Mucosa of stomach (tissue), 1 donor: ENCODE measurements around the gene KRTCAP3.
A peak's percentile ranks its signal among the peaks of the same experiment; 100 is the strongest.
"Not testable (repeated sequence)": the region's sequence is repeated elsewhere in the genome, so short reads cannot be mapped to it uniquely, and the experiment has no call there.

Source experiments
- H3K27me3 ChIP-seq: one replicate; pipeline ENCODE4 v1.7.0; 2013; ENCODE audit warnings: mild to moderate bottlenecking, low read length; ENCODE audit not compliant: control insufficient read depth, insufficient read depth
- H3K36me3 ChIP-seq: one replicate; pipeline ENCODE4 v1.7.0; 2013; ENCODE audit warnings: low read length; ENCODE audit not compliant: control insufficient read depth, insufficient read depth
- H3K4me1 ChIP-seq: one replicate; pipeline ENCODE4 v1.7.0; 2013; ENCODE audit warnings: mild to moderate bottlenecking, low read length; ENCODE audit not compliant: control insufficient read depth, insufficient read depth
- H3K4me3 ChIP-seq: one replicate; pipeline ENCODE4 v1.7.0; 2013; ENCODE audit warnings: low read length
- H3K9ac ChIP-seq: one replicate; pipeline ENCODE4 v1.7.0; 2013; ENCODE audit warnings: mild to moderate bottlenecking, low read length, moderate library complexity
- H3K9me3 ChIP-seq: one replicate; pipeline ENCODE4 v1.7.0; 2013; ENCODE audit warnings: mild to moderate bottlenecking, low read length, moderate library complexity; ENCODE audit not compliant: control insufficient read depth
- donor health status: Pancreatic carcinoma.

KRTCAP3 gene

DNA sequence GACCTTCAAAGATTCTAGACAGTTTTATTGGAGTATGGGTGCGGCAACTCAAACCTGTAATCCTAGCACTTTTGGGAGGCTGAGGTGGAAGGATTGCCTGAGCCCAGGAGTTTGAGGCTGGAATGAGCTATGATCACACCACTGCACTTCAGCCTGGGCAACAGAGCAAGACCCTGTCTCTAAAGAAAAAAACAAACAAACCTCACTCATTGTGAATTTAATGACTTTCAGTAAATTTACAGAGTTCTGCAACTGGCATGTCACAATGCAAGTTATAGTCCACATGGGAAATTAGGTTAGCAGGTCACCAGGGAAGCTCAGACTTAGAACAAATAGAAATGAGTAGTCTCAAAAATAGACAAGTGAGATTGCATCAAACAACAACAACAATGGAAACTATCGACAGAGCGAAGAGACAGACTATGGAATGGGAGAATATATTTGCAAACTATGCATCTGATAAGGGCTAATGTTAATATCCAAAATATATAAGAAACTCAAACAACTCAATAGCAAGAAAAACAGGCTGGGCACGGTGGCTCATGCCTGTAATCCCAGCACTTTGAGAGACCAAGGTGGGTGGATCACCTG lies 20.4 kb upstream of the KRTCAP3 start:
- Histone ChIP-seq H3K27me3 (no peaks in the 10 kb centered on the region), H3K9ac (no peak overlapping the region), H3K9me3 (no peaks in the 10 kb centered on the region), H3K4me1 (no peaks in the 10 kb centered on the region), H3K4me3 (no peak overlapping the region), H3K36me3 (no peaks in the 10 kb centered on the region)

DNA sequence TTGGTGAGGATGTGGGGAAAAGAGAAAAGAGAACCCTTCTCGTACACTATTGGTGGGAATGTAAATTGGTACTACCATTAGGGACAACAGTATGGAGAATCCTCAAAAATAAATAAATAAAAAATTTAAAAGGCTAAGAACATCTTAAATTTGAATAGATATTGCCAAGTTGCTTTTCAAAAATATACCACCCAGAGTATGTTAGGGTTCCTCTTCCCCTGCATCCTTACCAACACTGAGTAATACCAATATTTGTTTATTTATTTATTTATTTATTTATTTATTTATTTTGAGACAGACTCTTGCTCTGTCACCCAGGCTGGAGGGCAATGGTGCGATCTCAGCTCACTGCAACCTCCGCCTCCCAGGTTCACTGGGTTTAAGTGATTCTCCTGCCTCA lies 19.2 kb upstream of the KRTCAP3 start:
- Histone ChIP-seq H3K9ac (no peak overlapping the region), H3K27me3 (no peaks in the 10 kb centered on the region), H3K4me1 (no peaks in the 10 kb centered on the region), H3K4me3 (no peak overlapping the region), H3K36me3 (no peaks in the 10 kb centered on the region), H3K9me3 (no peaks in the 10 kb centered on the region)

DNA sequence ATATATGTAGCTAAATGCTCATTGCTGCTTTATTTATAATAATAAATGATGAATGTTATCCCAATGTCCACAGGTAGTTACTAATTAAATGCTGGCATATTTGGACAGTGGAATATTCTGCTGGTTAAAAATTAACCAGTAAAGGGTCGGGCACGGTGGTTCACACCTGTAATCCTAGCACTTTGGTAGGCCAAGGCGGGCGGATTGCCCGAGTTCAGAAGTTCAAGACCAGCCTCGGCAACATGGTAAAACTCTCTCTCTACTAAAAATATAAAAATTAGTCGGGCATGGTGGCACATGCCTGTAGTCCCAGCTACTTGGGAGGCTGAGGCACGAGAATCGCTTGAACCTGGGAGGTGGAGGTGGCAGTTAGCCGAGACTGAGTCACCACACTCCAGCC lies 17.1 kb upstream of the KRTCAP3 start:
- H3K9ac ChIP-seq, H3K9me3 ChIP-seq, H3K4me1 ChIP-seq, H3K4me3 ChIP-seq, H3K36me3 ChIP-seq, H3K27me3 ChIP-seq: not testable (repeated sequence)

DNA sequence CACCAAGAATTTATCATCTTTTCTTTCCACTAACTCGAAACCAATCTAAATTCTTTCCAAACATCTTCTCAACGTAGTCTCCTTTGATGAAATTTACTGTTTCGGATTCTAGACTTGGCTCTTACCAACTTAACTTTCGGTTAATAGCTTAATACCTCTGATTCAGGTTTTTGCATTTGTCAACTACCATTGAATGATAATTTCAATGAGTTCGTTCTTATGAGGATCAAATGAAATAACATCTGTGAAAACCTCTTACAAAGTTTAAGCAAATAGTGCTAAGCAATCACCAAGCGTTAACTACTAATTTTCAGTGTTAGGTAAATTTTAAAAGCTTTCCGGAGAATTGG lies 14.3 kb upstream of the KRTCAP3 start:
- Histone ChIP-seq H3K27me3 (no peaks in the 10 kb centered on the region), H3K9me3 (no peaks in the 10 kb centered on the region), H3K4me3 (peak overlapping the region; percentile 89), H3K4me1 (peaks cover 15% of the 10 kb centered on the region), H3K9ac (peak overlapping the region; percentile 90), H3K36me3 (no peaks in the 10 kb centered on the region)

DNA sequence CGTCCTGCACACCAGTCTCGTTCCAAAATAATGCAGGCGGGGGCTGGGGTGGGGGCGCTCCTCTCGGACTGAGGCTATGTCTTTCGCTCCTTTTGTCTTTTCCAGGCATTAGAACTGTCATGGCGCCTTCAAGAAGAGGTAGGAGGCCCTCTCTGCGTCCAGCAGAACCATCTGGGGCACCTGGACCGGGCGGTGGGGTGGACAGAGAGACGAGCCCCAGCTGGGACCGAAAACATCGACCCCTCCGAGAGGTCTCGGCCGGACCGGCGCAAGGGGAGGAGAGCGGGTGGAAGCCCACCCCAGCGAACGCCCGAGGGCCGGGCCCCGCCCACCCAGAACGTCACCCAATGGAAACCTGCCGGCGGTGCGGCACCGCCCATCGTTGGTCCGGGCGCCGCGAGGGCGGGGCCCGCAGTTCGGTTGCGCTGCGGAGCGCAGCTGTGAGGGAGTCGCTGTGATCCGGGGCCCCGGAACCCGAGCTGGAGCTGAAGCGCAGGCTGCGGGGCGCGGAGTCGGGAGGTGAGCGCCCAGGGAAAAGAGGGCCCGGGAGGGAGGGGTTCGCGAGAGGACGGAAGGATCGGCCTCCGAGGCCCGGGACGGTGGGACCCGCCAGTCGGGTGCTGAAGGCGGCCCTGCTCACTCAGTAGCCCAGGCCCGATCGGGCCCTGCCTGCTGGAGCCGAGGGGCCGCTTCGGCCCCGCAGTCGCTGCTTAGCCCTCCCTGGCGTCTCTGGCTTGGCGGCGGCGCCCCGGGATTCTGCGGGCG lies 13.8 kb upstream of the KRTCAP3 start, which contains the start of gene NRBP1:
Gene NRBP1, plus strand, starts transcription at position 419 of the 765 bp plus-strand sequence. CDS start 4,643 bp downstream, outside the sequence.
- H3K4me3 ChIP-seq: peak within 1 kb of the TSS; percentile 89
- peak within 1 kb of the TSS; percentile 90 for H3K9ac ChIP-seq
- H3K36me3 ChIP-seq: no peaks in the 10 kb centered on the region
- H3K4me1 ChIP-seq: peaks cover 15% of the 10 kb centered on the region
- no peaks in the 10 kb centered on the region for H3K9me3 ChIP-seq
- H3K27me3 ChIP-seq: no peaks in the 10 kb centered on the region

DNA sequence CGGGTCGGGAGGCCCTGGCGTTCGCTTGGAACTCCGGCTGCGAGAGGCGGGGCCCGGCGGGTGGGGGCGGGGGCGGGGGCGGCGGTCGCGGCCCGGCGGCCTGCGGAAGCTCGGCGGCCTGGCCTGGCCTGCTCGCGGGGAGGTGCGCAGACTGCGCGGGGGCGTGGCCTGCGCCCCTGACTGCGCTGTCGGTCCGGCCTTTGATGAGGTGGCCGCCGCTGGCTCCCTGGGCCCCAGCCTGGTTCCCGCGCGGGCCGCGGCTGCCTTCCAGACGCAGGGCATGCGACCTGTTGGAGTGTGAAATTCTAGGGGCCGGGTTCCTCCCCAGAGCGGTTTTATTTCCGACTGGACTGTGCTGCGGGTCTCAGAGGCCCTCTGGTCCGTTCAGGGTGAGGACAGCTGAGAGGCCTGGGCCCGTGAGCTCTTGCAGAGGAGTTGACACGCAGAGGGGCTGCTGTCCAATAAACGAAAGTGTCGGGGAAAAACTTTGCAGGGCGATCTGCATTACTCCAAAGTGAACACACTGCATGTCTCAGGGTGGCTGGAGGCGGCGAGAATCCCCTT lies 13.1 kb upstream of the KRTCAP3 start:
- H3K9me3 ChIP-seq: no peaks in the 10 kb centered on the region
- no peaks in the 10 kb centered on the region for H3K36me3 ChIP-seq
- H3K4me1 ChIP-seq: peaks cover 15% of the 10 kb centered on the region
- no peaks in the 10 kb centered on the region for H3K27me3 ChIP-seq
- H3K4me3 ChIP-seq: peak overlapping the region; percentile 89
- peak overlapping the region; percentile 90 for H3K9ac ChIP-seq

DNA sequence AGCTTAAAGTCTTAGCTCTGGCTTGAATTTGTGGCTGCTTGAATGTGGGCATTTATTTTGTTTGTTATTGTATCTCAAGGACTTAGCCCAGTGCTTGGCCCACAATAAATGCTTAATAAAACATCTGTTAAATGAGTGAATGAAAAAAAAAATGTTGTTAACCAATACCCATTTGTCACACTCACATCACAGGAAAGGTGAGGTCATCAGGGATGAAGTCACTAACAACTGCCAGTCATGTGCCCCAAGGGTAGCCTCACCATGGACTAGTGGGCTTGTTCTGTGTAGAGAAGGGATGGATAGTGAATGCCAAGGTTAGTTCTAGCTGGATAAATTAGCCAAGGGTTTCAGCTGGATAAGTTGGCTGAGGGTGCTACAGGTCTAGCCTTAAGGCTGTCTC lies 10.8 kb upstream of the KRTCAP3 start:
- peaks cover 15% of the 10 kb centered on the region for H3K4me1 ChIP-seq
- no peaks in the 10 kb centered on the region for H3K27me3 ChIP-seq
- no peak overlapping the region for H3K4me3 ChIP-seq
- H3K36me3 ChIP-seq: peaks cover 11% of the 10 kb centered on the region
- H3K9ac ChIP-seq: no peak overlapping the region
- H3K9me3 ChIP-seq: no peaks in the 10 kb centered on the region

DNA sequence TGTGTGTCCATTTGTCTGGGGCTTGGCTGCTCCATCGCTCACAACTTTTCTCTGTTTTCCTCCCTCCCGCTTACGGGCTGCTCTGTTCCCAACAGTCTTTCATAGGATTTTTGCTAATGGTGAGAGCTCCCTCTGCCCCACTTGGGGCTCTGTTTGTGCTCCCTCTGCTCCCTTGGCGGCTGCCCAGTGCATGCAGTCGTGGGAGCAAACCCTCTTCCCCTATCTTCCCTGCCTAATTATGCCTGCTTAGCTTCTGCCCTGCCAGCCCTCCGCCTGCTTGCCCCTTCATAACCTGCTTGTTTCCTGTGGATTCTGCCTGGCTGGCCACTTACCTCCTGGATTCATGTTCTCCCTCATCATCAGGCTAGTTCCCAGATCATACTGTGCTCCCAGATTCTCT lies 6.6 kb upstream of the KRTCAP3 start:
- Histone ChIP-seq H3K4me3 (no peak overlapping the region), H3K27me3 (no peaks in the 10 kb centered on the region), H3K36me3 (peaks cover 18% of the 10 kb centered on the region), H3K9me3 (no peaks in the 10 kb centered on the region), H3K4me1 (peaks cover 6% of the 10 kb centered on the region), H3K9ac (no peak overlapping the region)

DNA sequence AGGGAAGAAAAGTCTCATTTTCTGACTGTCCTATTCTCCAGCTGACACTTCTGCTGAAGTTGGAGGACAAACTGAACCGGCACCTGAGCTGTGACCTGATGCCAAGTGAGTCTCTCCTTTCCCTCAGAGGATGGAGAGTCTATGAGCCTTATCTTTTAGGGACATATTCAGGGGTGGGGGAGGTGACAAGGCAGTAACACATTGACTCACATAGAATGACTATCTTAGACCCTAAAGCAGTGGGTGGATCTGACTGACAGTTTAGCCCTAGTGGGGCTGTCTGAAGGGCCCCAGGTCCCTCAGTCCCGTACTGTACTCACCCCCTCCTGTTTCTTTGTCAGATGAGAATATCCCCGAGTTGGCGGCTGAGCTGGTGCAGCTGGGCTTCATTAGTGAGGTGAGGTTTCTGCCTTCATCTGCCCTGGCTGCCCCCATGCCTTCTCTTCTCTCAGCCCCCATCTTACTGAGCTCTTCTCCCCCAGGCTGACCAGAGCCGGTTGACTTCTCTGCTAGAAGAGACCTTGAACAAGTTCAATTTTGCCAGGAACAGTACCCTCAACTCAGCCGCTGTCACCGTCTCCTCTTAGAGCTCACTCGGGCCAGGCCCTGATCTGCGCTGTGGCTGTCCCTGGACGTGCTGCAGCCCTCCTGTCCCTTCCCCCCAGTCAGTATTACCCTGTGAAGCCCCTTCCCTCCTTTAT lies 805 bp upstream of the KRTCAP3 start:
- Histone ChIP-seq H3K9ac (no peak overlapping the region), H3K27me3 (no peaks in the 10 kb centered on the region), H3K4me3 (no peak overlapping the region), H3K36me3 (peaks cover 10% of the 10 kb centered on the region), H3K9me3 (no peaks in the 10 kb centered on the region), H3K4me1 (peaks cover 20% of the 10 kb centered on the region)

DNA sequence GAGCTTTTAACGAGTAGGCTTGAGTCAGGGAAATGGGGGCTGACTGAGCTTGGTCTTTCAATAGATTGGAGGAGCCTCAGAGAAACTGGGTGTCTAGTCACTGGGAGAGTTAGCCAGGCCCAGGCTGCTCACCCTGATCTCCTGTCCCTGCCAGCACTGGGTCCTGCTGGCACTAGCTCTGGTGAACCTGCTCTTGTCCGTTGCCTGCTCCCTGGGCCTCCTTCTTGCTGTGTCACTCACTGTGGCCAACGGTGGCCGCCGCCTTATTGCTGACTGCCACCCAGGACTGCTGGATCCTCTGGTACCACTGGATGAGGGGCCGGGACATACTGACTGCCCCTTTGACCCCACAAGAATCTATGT lies 720 bp downstream of the KRTCAP3 start:
- H3K4me3 ChIP-seq: peak overlapping the region; percentile 27
- H3K27me3 ChIP-seq: no peaks in the 10 kb centered on the region
- H3K4me1 ChIP-seq: peaks cover 22% of the 10 kb centered on the region
- H3K9ac ChIP-seq: peak overlapping the region; percentile 68
- no peaks in the 10 kb centered on the region for H3K9me3 ChIP-seq
- H3K36me3 ChIP-seq: peaks cover 3% of the 10 kb centered on the region

DNA sequence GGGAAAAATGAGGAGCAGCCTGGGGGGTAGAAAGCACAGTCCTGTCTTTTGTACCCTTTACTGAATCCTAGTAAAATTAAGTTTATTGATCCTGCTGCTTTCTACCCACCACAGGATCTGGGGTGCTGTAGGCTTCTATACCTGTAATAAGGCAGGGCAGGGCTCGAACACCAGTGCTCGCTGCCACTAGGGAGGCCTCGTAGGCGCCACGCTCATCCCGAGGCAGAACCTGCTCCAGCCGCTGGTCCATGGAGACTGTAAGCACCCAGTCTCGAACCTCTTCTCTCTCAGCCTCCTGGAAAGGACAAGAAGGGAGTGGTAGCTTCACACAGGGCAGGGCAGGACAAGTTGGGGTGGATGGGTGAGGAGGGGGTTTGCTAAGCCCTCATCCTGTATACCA lies 3.0 kb downstream of the KRTCAP3 start:
- Histone ChIP-seq H3K9ac (peak overlapping the region; percentile 89), H3K4me1 (peaks cover 22% of the 10 kb centered on the region), H3K4me3 (peak overlapping the region; percentile 72), H3K9me3 (no peaks in the 10 kb centered on the region), H3K27me3 (no peaks in the 10 kb centered on the region), H3K36me3 (peaks cover 3% of the 10 kb centered on the region)

DNA sequence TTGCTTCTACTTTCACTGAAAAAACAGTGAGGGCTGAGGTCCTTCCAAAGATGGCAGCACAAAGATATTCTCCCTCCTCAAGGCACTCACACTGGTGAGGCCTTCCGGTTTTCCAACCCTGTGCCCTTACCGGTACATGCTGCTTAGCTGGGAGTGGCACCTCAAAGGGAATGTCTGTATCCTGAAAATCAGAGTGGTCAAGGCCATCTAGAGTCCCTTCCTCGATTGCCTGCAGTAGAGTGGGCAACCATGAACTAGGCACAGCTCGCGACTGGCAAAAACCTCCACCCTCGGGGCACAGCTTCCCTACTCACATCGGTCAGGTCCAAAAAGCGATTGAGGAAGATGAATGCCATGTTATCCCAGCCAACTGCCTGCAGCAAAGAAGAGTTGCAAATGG lies 3.4 kb downstream of the KRTCAP3 start:
- peak overlapping the region; percentile 89 for H3K9ac ChIP-seq
- peak overlapping the region; percentile 72 for H3K4me3 ChIP-seq
- no peaks in the 10 kb centered on the region for H3K9me3 ChIP-seq
- H3K36me3 ChIP-seq: peaks cover 3% of the 10 kb centered on the region
- H3K4me1 ChIP-seq: peaks cover 22% of the 10 kb centered on the region
- no peaks in the 10 kb centered on the region for H3K27me3 ChIP-seq
